Measurements from ENCODE around the gene DNAJB14.

DNAJB14 gene

GRCh38 chr4:99949999-99950912, 3.8 kb upstream of the DNAJB14 start, which contains the start of gene H2AZ1:
Gene H2AZ1, minus strand, starts transcription at chr4:99950275. Its CDS starts 105 bp downstream, at chr4:99950170.
- peaks cover 23% of the 10 kb centered on the region for H3K4me1 Mint-ChIP-seq
- no peak within 1 kb of the TSS for H3K4me3 Mint-ChIP-seq
- H3K27ac Mint-ChIP-seq: no peak within 1 kb of the TSS
- peak; percentile 72 for ATAC-seq
- no peaks in the 10 kb centered on the region for H3K27me3 Mint-ChIP-seq
- no peaks in the 10 kb centered on the region for H3K9me3 Mint-ChIP-seq
- DNase-seq: peak; percentile 93 to 97

DNA sequence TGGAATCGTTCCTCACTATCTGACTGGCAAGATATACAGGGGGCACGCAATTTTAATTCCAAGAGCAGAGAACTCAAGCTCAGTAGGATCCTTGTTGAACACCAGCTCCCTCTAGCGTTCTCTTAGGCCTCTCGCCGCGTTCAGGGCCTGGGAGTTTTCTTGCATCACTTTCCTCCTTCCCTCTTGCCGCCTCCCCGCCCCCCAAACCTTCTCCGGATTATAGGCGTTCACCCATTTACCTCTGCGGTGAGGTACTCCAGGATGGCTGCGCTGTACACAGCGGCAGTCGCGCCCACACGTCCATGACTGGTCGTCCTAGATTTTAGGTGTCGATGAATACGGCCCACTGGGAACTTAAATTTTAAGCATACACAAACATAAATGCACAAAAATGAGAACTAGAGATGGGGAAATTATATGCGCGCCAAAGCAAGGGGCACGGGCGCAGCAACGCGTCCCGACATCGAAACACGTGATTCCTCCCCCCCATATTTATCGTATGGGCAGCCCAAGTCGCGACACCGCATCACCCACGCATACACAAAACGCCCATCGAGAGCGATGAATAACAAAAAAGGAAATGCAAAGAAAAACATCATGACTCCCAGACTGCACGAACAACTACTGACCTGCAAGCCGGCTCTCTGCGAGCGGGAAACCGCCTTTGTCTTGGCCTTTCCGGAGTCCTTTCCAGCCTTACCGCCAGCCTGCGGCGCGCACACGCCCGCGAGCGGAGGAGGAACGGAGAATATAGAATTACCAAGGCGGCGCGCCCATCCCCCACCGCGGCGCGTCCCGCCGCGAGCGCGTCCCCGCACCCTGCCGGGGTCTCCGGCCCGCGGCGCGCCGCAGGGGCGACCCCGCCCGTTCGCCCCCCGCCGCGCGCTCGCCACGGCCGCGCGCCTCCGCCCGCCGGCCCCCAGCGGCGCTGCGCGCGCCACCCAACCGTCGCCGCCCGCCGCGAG, 2.9 kb upstream of the DNAJB14 start:
- H3K27ac Mint-ChIP-seq: no peak overlapping the region
- DNase-seq: peak; percentile 90 to 95
- peak; percentile 64 for ATAC-seq
- no peak overlapping the region for H3K4me3 Mint-ChIP-seq
- H3K9me3 Mint-ChIP-seq: no peaks in the 10 kb centered on the region
- H3K4me1 Mint-ChIP-seq: peaks cover 32% of the 10 kb centered on the region
- H3K27me3 Mint-ChIP-seq: no peaks in the 10 kb centered on the region

- H3K4me1 Mint-ChIP-seq: peaks cover 47% of the 10 kb centered on the region
- no peaks in the 10 kb centered on the region for H3K9me3 Mint-ChIP-seq
- H3K27me3 Mint-ChIP-seq: no peaks in the 10 kb centered on the region
- no peak for ATAC-seq
- no peak for DNase-seq
- H3K4me3 Mint-ChIP-seq: peak overlapping the region in 1 of 2 donors; percentile 99
- peak overlapping the region; percentile 91 to 96 for H3K27ac Mint-ChIP-seq
Observed at GRCh38 chr4:99947608-99948007, 1.2 kb upstream of the DNAJB14 start.

- peak overlapping the region; percentile 96 to 98 for H3K27ac Mint-ChIP-seq
- H3K27me3 Mint-ChIP-seq: no peaks in the 10 kb centered on the region
- peaks cover 44% of the 10 kb centered on the region for H3K4me1 Mint-ChIP-seq
- DNase-seq (no peak), ATAC-seq (no peak)
- peak overlapping the region in 1 of 2 donors; percentile 99 for H3K4me3 Mint-ChIP-seq
- H3K9me3 Mint-ChIP-seq: no peaks in the 10 kb centered on the region
Observed at GRCh38 chr4:99947190-99947578, 766 bp upstream of the DNAJB14 start.

DNA sequence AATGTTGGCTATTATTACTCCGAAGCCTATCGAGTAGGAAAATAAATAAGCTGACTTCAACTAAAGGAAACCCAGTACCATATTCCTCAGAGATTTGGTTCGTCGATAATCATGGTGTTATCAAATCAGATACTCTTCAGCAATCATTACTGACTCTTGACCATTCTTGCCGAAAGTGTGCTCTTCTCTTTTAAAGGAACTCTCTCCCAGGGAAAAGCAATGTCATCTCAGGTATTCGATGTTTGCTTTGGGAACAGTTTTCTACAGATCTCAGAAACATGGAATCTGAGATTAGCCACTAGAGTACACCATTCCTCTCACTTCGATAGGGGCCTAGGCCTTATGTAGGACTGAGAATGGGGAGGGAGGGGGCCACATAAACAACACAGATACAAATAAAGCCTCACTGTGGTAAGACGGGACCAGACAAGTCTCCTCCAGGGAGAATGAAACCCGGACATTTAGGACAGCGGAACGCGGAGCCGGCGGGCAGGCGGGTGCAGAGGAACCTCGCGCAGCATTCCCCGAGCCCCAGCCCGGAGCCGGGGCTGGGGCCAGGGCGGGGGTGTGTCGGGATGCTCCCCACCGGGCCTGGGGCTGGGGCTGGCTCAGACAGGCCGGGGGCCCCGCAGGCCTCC, 581 bp downstream of the DNAJB14 start:
- Mint-ChIP-seq H3K4me3 (peak overlapping the region; percentile 97 to 99), H3K4me1 (peaks cover 50% of the 10 kb centered on the region), H3K9me3 (no peaks in the 10 kb centered on the region), H3K27ac (peak overlapping the region; percentile 95 to 98), H3K27me3 (no peaks in the 10 kb centered on the region)
- ATAC-seq: peak; percentile 9
- no peak for DNase-seq

- peak overlapping the region; percentile 97 to 99 for H3K4me3 Mint-ChIP-seq
- H3K9me3 Mint-ChIP-seq: no peaks in the 10 kb centered on the region
- peak overlapping the region in 1 of 2 donors; percentile 59 for H3K27ac Mint-ChIP-seq
- H3K27me3 Mint-ChIP-seq: no peaks in the 10 kb centered on the region
- H3K4me1 Mint-ChIP-seq: peaks cover 56% of the 10 kb centered on the region
- ATAC-seq (peak; percentile 40), DNase-seq (no peak)
Observed at GRCh38 chr4:99943904-99944437, 2.4 kb downstream of the DNAJB14 start.

DNA sequence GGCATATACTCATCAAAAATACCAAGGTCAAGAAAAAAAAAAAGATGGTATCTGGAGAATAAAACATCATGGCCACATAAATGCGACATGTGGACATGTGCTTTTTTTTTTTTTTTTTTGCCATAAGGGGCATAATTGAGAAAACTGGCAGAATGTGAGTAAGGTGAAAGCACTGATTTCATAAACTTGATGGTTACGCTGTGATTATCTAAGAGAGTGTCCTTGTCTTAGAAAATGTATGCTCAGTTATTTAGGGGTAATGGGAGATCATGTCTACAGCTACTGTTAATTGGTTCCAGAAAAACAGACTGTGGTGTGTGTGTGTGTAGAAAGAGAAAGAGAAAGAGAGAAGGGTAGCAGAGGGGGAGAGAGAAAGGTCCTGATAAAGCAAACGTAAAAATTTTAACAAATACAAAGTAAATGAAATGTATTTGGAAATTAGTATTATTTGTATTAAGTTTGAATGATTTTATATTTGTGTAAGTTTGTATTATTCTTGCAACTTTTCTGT, 8.1 kb downstream of the DNAJB14 start:
- no peak overlapping the region for H3K27ac Mint-ChIP-seq
- DNase-seq: no peak
- H3K4me1 Mint-ChIP-seq: peaks cover 38% of the 10 kb centered on the region
- no peak overlapping the region for H3K4me3 Mint-ChIP-seq
- no peaks in the 10 kb centered on the region for H3K27me3 Mint-ChIP-seq
- no peak for ATAC-seq
- no peaks in the 10 kb centered on the region for H3K9me3 Mint-ChIP-seq

GRCh38 chr4:99934891-99935290, 11.5 kb downstream of the DNAJB14 start:
- no peak for DNase-seq
- H3K9me3 Mint-ChIP-seq: no peaks in the 10 kb centered on the region
- no peak for ATAC-seq
- H3K27ac Mint-ChIP-seq: no peak overlapping the region
- H3K4me1 Mint-ChIP-seq: peaks cover 37% of the 10 kb centered on the region
- no peak overlapping the region for H3K4me3 Mint-ChIP-seq
- H3K27me3 Mint-ChIP-seq: no peaks in the 10 kb centered on the region

DNA sequence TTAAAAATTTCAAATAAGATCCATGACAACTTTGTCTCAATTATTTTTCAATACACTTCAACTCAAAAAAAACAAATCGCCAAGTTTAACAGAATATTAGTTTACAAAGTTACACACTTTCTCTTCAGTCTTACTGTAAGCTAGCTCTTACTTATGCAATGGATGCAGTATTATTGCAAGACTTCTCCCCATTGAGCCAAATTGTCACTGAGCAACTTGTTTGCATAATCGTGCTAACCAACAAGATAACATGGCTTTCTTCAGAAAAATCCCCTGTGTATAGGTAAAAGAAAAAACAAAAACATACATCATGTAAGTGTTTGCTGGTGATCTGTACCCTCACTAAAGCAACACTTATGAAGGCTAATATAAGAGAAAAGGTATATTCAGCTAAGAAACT, 18.9 kb downstream of the DNAJB14 start:
- no peaks in the 10 kb centered on the region for H3K27me3 Mint-ChIP-seq
- DNase-seq (no peak), ATAC-seq (no peak)
- H3K4me1 Mint-ChIP-seq: peaks cover 15% of the 10 kb centered on the region
- H3K9me3 Mint-ChIP-seq: no peaks in the 10 kb centered on the region
- H3K27ac Mint-ChIP-seq: peak overlapping the region in 1 of 2 donors; percentile 14
- no peak overlapping the region for H3K4me3 Mint-ChIP-seq

DNA sequence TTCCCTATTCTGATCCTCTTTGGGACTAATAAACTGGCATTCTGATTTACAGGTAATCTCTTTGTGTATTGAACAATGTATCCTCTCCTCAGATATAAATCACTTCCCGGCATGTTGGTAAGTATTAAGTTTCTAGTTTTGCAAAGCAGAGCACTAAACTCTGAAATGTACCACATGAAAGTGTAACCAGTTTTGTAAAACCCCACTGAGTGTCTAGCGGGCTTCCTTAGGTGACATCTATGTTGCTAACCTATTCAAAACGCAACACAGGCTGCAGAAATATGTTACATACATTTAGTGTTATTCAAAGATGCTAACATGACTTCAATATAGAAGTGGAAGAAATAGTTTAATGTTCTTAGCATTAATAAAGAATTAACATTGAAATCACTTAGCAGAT, 25.2 kb downstream of the DNAJB14 start:
- ATAC-seq: peak; percentile 90
- DNase-seq: no peak
- Mint-ChIP-seq H3K4me3 (peak overlapping the region; percentile 15 to 23), H3K27ac (no peak overlapping the region), H3K9me3 (no peaks in the 10 kb centered on the region), H3K4me1 (peaks cover 12% of the 10 kb centered on the region), H3K27me3 (no peaks in the 10 kb centered on the region)

GRCh38 chr4:99918656-99919055, 27.8 kb downstream of the DNAJB14 start:
- H3K4me3 Mint-ChIP-seq: no peak overlapping the region
- no peak for DNase-seq
- no peak for ATAC-seq
- H3K9me3 Mint-ChIP-seq: no peaks in the 10 kb centered on the region
- peaks cover 17% of the 10 kb centered on the region for H3K4me1 Mint-ChIP-seq
- H3K27me3 Mint-ChIP-seq: no peaks in the 10 kb centered on the region
- no peak overlapping the region for H3K27ac Mint-ChIP-seq

DNA sequence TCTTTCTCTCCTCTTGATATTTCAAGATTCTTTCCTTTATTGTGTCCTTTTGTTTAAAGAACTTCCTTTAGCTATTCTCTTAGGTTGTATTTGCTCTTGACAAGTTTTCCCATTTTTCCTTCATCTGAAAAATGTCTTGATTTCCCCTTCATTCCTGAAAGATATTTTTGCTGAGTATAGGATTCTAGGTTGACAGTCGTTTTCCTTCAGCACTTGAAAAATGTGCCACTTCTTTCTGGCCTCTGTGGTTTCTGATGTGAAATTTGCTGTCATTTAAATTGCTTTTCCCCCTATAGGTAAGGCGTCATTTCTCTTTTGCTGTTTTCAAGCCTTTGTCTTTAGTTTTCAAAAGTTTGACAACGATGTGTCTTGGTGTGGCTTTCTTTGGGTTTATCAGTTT, 28.8 kb downstream of the DNAJB14 start:
- no peak overlapping the region for H3K4me3 Mint-ChIP-seq
- H3K9me3 Mint-ChIP-seq: no peaks in the 10 kb centered on the region
- ATAC-seq (no peak), DNase-seq (no peak)
- H3K27me3 Mint-ChIP-seq: no peaks in the 10 kb centered on the region
- no peak overlapping the region for H3K27ac Mint-ChIP-seq
- peaks cover 17% of the 10 kb centered on the region for H3K4me1 Mint-ChIP-seq

DNA sequence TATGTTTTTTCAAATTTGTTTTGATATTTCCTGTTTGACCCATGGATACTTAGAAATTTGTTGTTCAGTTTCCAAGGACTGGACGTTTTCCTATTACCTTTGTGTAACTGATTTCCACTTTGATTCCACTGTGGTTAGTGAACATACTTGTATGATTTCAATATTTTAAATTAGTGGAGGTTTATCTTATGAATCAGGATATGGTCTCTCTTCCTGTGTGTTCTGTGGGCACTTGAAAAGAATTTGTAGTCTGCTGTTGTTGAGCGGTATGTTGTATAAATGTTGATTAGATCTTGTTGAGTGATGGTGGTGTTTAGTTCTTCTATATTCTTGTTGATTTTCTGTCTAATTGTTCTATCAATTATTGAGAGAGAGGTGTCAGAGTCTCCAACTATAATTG, 31.0 kb downstream of the DNAJB14 start:
- Mint-ChIP-seq H3K9me3 (no peaks in the 10 kb centered on the region), H3K4me3 (no peak overlapping the region), H3K27me3 (no peaks in the 10 kb centered on the region), H3K27ac (no peak overlapping the region), H3K4me1 (peaks cover 11% of the 10 kb centered on the region)
- ATAC-seq (no peak), DNase-seq (no peak)

GRCh38 chr4:99894998-99895397, 51.4 kb downstream of the DNAJB14 start:
- Mint-ChIP-seq H3K27ac (peak overlapping the region in 1 of 2 donors; percentile 77), H3K4me3 (peak overlapping the region; percentile 96 to 97), H3K27me3 (no peaks in the 10 kb centered on the region), H3K9me3 (no peaks in the 10 kb centered on the region), H3K4me1 (peaks cover 44% of the 10 kb centered on the region)
- DNase-seq (no peak), ATAC-seq (no peak)

Measured in stimulated activated naive CD8-positive, alpha-beta T cell treated with anti-CD3 and anti-CD28 coated beads, Interleukin-15, amount 100 ng/mL, for 72 hours (primary cell).